SK-N-MC (cell line): ENCODE results near the gene PTGES2.
"Not testable (repeated sequence)": the region's sequence is repeated elsewhere in the genome, so short reads cannot be mapped to it uniquely, and the experiment has no call there.

Experiments used
- EZH2 ChIP-seq: fragments of 200-600 bp; sonication (generic); IDR thresholded peaks from one replicate; pipeline ENCODE4 v1.6.1; 2017; ENCODE audit warnings: antibody characterized with exemption
- POLR2AphosphoS5 ChIP-seq: IDR thresholded peaks from 2 replicates; pipeline ENCODE4 v1.6.1; 2012; ENCODE audit warnings: mild to moderate bottlenecking, low read depth, low read length, borderline replicate concordance

DNA sequence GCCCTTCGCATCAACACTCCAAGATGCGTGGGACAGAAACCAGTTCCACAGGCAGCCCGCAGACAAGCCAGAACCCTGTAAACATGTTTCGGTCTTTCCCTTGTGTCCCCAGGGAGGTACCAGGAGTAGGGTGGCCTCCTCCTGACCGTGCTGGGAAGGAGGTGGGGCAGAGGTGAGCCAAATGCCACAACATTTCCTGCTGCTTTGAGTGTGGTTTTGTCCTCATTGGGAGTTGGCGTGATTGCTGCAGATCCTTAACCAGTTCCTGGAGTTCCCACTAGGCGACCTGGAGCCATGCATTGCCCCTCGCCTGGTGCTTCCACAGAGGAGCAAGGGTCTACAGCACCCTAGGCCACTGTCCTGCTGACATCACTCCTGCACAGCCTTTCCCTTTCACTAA, 8.0 kb upstream of the PTGES2 start:
- TF ChIP-seq EZH2, POLR2AphosphoS5: not testable (repeated sequence)
